Loucy (cell line): Measurements from ENCODE around the gene ROBO2.

Source experiments
- CTCF ChIP-seq: fragments of 200-600 bp; sonication (generic); conservative IDR thresholded peaks from 2 replicates; pipeline ENCODE4 v1.5.1; 2014; ENCODE audit warnings: mild to moderate bottlenecking, antibody characterized with exemption, low read length
- EZH2phosphoT487 ChIP-seq: fragments of 200-600 bp; IDR thresholded peaks from 2 replicates; pipeline ENCODE4 v1.6.1; 2018; ENCODE audit warnings: antibody characterized with exemption, mild to moderate bottlenecking, moderate library complexity, borderline replicate concordance

DNA sequence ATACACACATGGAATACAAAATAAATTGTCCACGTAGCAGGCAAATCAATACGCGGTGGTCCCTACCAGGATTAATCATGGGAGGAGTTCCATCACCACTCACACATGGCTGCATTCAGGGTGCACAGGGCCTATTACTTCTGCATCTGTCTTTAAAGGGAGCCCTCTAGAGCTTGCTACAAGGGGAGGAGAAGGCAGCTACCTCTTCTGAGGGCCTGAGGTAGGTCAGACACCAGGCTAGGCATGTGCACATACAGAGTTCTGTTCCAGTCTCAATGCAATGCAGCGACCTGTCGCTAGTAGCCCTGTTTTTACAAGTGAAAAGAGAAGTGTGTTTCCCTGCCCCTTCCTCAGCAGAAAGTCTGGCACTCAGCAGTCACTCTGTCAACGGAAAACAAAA lies 102.7 kb downstream of the ROBO2 start:
- no peak for TF ChIP-seq CTCF
- no peak for TF ChIP-seq EZH2phosphoT487
